ENCODE data around the gene PLA2G4C.

DNA sequence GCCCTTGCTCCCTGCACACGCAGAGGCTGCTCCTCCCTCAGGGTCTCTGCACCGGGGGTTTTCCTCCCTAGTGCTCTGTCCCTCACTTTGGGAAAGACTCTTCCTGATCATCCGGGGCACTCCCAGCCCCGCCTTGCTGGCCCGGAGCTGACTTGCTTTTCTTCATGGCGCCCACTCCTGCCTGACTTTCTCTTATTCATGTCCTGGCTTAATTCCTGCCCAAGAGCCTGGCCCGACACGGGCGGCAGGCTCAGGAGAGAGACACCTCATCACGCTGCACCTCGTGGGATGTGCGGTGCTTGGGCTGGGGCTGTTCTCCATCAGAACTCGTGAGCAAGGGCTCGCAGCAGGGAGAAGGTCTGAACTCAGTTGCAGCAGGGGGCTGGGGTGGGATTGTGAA lies 11.8 kb upstream of the PLA2G4C start:
- TF ChIP-seq POLR2A (IDR thresholded peaks at IDR 0.05; ENCODE audit: low read depth, low read length) (no peak), TAF1 (IDR thresholded peaks at IDR 0.05; ENCODE audit: low read depth, low read length) (no peak)

All from GM12891 (cell line).